GM12878 (cell line): ENCODE results near the gene OPN1SW. TPM values are rescaled to one million over a fixed set of nuclear protein-coding genes. Genes with fewer than 3 reads are reported as not detected.

Experiments used
- ATAC-seq: fragments of 200-7000 bp; cut with Tn5 transposase; 3 replicates; pipeline ENCODE4 v1.9.1; 2020; ENCODE audit warnings: mild to moderate bottlenecking, moderate library complexity
- BruUV-seq: library from RNA; stranded (reverse); fragments of 400-500 nt; replicated peaks from 2 replicates; lab custom pipeline; 2021; lab: Mats Ljungman, UMichigan
- CTCF ChIA-PET: fragments of 300-600 bp; sonication (Branson Sonifier 250); formaldehyde crosslinking; extraction: SDS; loops from one replicate; lab custom pipeline; 2021; ENCODE audit warnings: inconsistent platforms; lab: Yijun Ruan, JAX
- POLR2A ChIA-PET: fragments of 350-600 bp; formaldehyde crosslinking; extraction: SDS; loops from one replicate; lab custom pipeline; 2021; ENCODE audit warnings: inconsistent platforms; lab: Charles Lee
- RAD21 ChIA-PET: fragments of 300-600 bp; sonication (Branson Sonifier 250); formaldehyde crosslinking; loops from one replicate; lab custom pipeline; 2023; ENCODE audit warnings: antibody characterized with exemption; ENCODE audit not compliant: unreplicated experiment; lab: Charles Lee
- SMC1A ChIA-PET: fragments of 300-600 bp; sonication (Branson Sonifier 250); formaldehyde crosslinking; loops from one replicate; lab custom pipeline; 2023; ENCODE audit not compliant: unreplicated experiment, uncharacterized antibody; lab: Charles Lee
- DNase-seq: peaks from one replicate; pipeline ENCODE4 v3.0.0-alpha.2; 2011; ENCODE audit warnings: low read depth, low spot score
- FAIRE-seq: peaks from 3 replicates; lab custom pipeline; 2011; peaks lifted over from hg19 to GRCh38; lab: Jason Lieb, UNC
- H2AFZ ChIP-seq: 2 replicates; pipeline ENCODE4 v1.6.0; 2011; ENCODE audit warnings: low read depth, low read length, control low read depth; ENCODE audit not compliant: control insufficient read depth
- H3K27ac ChIP-seq: 2 replicates; pipeline ENCODE4 v1.5.1; 2011; ENCODE audit warnings: control low read depth; ENCODE audit not compliant: control insufficient read depth, insufficient read depth
- H3K27me3 ChIP-seq, 2 experiments: replicated peaks in 1 of 2; 2 replicates each; pipeline versions ENCODE4 v1.6.0 to v1.6.1; 2011; ENCODE audit warnings: low read length in 1 of 2; ENCODE audit not compliant: control insufficient read depth in 2 of 2, insufficient read depth in 2 of 2
- H3K36me3 ChIP-seq, 2 experiments: 2 replicates each; pipeline ENCODE4 v1.5.1; 2011; ENCODE audit warnings: low read length in 1 of 2; ENCODE audit not compliant: control insufficient read depth in 2 of 2, insufficient read depth in 2 of 2
- H3K4me1 ChIP-seq: 2 replicates; pipeline ENCODE4 v1.6.1; 2011; ENCODE audit warnings: mild to moderate bottlenecking, low read length, moderate library complexity, mixed read lengths; ENCODE audit not compliant: control insufficient read depth, insufficient read depth
- H3K4me2 ChIP-seq: 2 replicates; pipeline ENCODE4 v1.6.0; 2011; ENCODE audit warnings: control low read depth; ENCODE audit not compliant: control insufficient read depth, insufficient read depth
- H3K4me3 ChIP-seq: fragments of 200-600 bp; sonication (generic); 2 replicates; pipeline ENCODE4 v1.5.1; 2016
- H3K79me2 ChIP-seq: 2 replicates; pipeline ENCODE4 v1.6.0; 2011; ENCODE audit warnings: low read length; ENCODE audit not compliant: control insufficient read depth, insufficient read depth
- H3K9ac ChIP-seq: 2 replicates; pipeline ENCODE4 v1.8.0; 2011; ENCODE audit warnings: low read length, control low read depth, mixed read lengths; ENCODE audit not compliant: control insufficient read depth, insufficient read depth
- H3K9me3 ChIP-seq: replicated peaks from 3 replicates; pipeline ENCODE4 v1.5.1; 2011; ENCODE audit warnings: mild to moderate bottlenecking, low read length; ENCODE audit not compliant: control insufficient read depth, insufficient read depth
- H4K20me1 ChIP-seq: 2 replicates; pipeline ENCODE4 v1.6.0; 2011; ENCODE audit not compliant: control insufficient read depth, insufficient read depth
- CBX5 ChIP-seq: sonication (generic); IDR thresholded peaks from 2 replicates; pipeline ENCODE4 v1.6.1; 2016; ENCODE audit warnings: low read depth, moderate library complexity, mild to moderate bottlenecking, inconsistent platforms
- ETV6 ChIP-seq, 2 experiments: fragments of 450-650 bp in 1 of 2; IDR thresholded peaks in 1 of 2; conservative IDR thresholded peaks in 1 of 2; 2 replicates each; pipeline ENCODE4 v1.6.1; 2014; ENCODE audit warnings: antibody characterized with exemption in 1 of 2, borderline replicate concordance in 1 of 2, low read depth in 1 of 2, mild to moderate bottlenecking in 1 of 2, moderate library complexity in 1 of 2
- NR2C2 ChIP-seq: IDR thresholded peaks from 2 replicates; pipeline ENCODE4 v1.6.1; 2011; ENCODE audit warnings: borderline replicate concordance, low read depth; ENCODE audit not compliant: control insufficient read depth, insufficient read length
- NRF1 ChIP-seq: conservative IDR thresholded peaks from 2 replicates; pipeline ENCODE4 v1.6.1; 2011; ENCODE audit warnings: mild to moderate bottlenecking, low read depth, low read length, improper control_type of control experiment
- TBL1XR1 ChIP-seq: IDR thresholded peaks from 2 replicates; pipeline ENCODE4 v1.6.1; 2012; ENCODE audit warnings: low read depth, low read length, improper control_type of control experiment
- WGBS: methylation state at CpG from one replicate; pipeline ENCODE4 v1.1.6; 2016; ENCODE audit warnings: low lambda C conversion rate; ENCODE audit not compliant: insufficient replicate concordance, insufficient coverage; ENCODE audit errors: missing lambda C conversion rate; 5-methylcytosine and 5-hydroxymethylcytosine counted together
- in situ Hi-C: fragments of 300-500 bp; cut with MboI; formaldehyde crosslinking; loops from 9 replicates; pipeline ENCODE4 v1.14.3; 2018; ENCODE audit warnings: mixed read lengths
- intact Hi-C: fragments of 100-400 bp; cut with micrococcal nuclease; formaldehyde crosslinking; loops from one replicate; pipeline ENCODE4 v1.14.2; 2022; ENCODE audit not compliant: unreplicated experiment
- polyA plus RNA-seq, 11 experiments: library from polyadenylated mRNA; depleted of rRNA in 4 of 11; unstranded in 6 of 11; stranded (reverse) in 5 of 11; fragments of >200 nt; fragmentation: Nextera tagmentation in 4 of 11; fragmentation: Illumina TruSeq in 1 of 11; extraction: Ambion mirVana in 4 of 11; extraction: Trizol in 1 of 11; gene quantifications; 1 replicate in 1 of 11; 2 replicates in 10 of 11; pipeline versions ENCODE4 v1.2.1 to v1.2.3, GENCODE V29; 2011 to 2016; ENCODE audit warnings: inconsistent platforms in 2 of 11, missing spikeins in 2 of 11, low read depth in 1 of 11
- total RNA-seq, 4 experiments: library from RNA; depleted of rRNA in 3 of 4; stranded (reverse); fragments of >200 nt in 3 of 4; fragmentation: Illumina TruSeq in 1 of 4; extraction: Trizol in 1 of 4; gene quantifications; 2 replicates each; pipeline versions ENCODE4 v1.2.1 to v1.2.3, GENCODE V29; 2013 to 2021

Gene OPN1SW
- total and polyA plus RNA-seq, 10 of the 15 experiments (the other 5 are each of a cell fraction or from before 2014, with no cell fraction given): 0.11 to 0.35 (median 0.19) TPM; not detected in 6

- intact Hi-C loops: no loop called here
- no peak overlapping the region for H3K27ac ChIP-seq
- in situ Hi-C loops: no loop called here
- no peak for DNase-seq
- H3K9me3 ChIP-seq: no peaks in the 10 kb centered on the region; the same call in 2 of the 3 replicates
- no peaks in the 10 kb centered on the region for H4K20me1 ChIP-seq
- ChIA-PET RAD21 (no interaction called here), POLR2A (no interaction called here), SMC1A (interaction anchor here (1.3 kb wide), 1 partner anchor 18 kb away, joined by 4 read pairs; no protein-coding TSS in a partner anchor), CTCF (no interaction called here)
- no peak overlapping the region for H3K4me3 ChIP-seq
- no peaks in the 10 kb centered on the region for H3K4me1 ChIP-seq
- TF ChIP-seq NR2C2: no peak
- no peaks in the 10 kb centered on the region for H3K36me3 ChIP-seq
- H3K9ac ChIP-seq: no peak overlapping the region
- no peak for FAIRE-seq
- no peaks in the 10 kb centered on the region for H3K79me2 ChIP-seq
- no peak overlapping the region for H3K4me2 ChIP-seq
- WGBS: 47% methylated on average over 4 of the region's 4 CpGs
- no peak overlapping the region for H2AFZ ChIP-seq
- no peaks in the 10 kb centered on the region; a peak in 1 of 4 replicates for H3K27me3 ChIP-seq
- BruUV-seq: no TSS peak
- no peak for ATAC-seq
These were observed 46.1 kb downstream of the OPN1SW start for GRCh38 chr7:128729494-128729893.

- H4K20me1 ChIP-seq: no peaks in the 10 kb centered on the region
- no peaks in the 10 kb centered on the region for H3K4me1 ChIP-seq
- no peak for TF ChIP-seq TBL1XR1
- TF ChIP-seq CBX5: no peak
- TF ChIP-seq ETV6 (conservative IDR thresholded peaks at IDR 0.05 in 1 of 2, IDR thresholded peaks at IDR 0.05 in 1 of 2; ENCODE audit: borderline replicate concordance in 1 of 2, low read depth in 1 of 2): no peak
- no peak for TF ChIP-seq NRF1
- TF ChIP-seq, all 136 proteins: peak for 0
- ChIA-PET RAD21 (no interaction called here), POLR2A (no interaction called here), SMC1A (interaction anchor here (1.3 kb wide), 1 partner anchor 19 kb away, joined by 4 read pairs; no protein-coding TSS in a partner anchor), CTCF (no interaction called here)
- Histone ChIP-seq H3K4me3 (no peak overlapping the region), H3K36me3 (no peaks in the 10 kb centered on the region), H3K79me2 (no peaks in the 10 kb centered on the region), H3K9ac (no peak overlapping the region), H3K27ac (no peak overlapping the region), H3K4me2 (no peak overlapping the region), H3K9me3 (no peaks in the 10 kb centered on the region; the same call in 2 of the 3 replicates), H3K27me3 (no peaks in the 10 kb centered on the region; a peak in 1 of 4 replicates), H2AFZ (no peak overlapping the region)
- ATAC-seq (no peak; the same call in 2 of the 3 replicates), DNase-seq (no peak), FAIRE-seq (no peak)
- intact Hi-C loops (no loop called here), in situ Hi-C loops (no loop called here)
- 38% methylated on average over 2 of the region's 2 CpGs for WGBS
- BruUV-seq: no TSS peak
These were observed 47.0 kb downstream of the OPN1SW start for GRCh38 chr7:128728598-128728997.
